Cardiac fibroblast (primary cell): ENCODE data around the gene GIMAP1.

Source experiments
- DNase-seq, 2 donors: peaks; one replicate each; pipeline versions ENCODE4 v3.0.0 to v3.0.0-alpha.2; 2010; ENCODE audit warnings: low read depth in 2 of 2
- H3K4me3 ChIP-seq, 2 donors: replicated peaks in 1 of 2; 1 replicate in 1 of 2; 2 replicates in 1 of 2; pipeline ENCODE4 v1.5.1; 2011; ENCODE audit warnings: low read depth in 2 of 2, low read length in 2 of 2, mild to moderate bottlenecking in 2 of 2, moderate library complexity in 1 of 2
- TF ChIP-seq, protein P1 (sequence below): IDR thresholded peaks from one replicate; pipeline ENCODE4 v1.5.1; 2011; ENCODE audit warnings: low read depth, mild to moderate bottlenecking, low read length, inconsistent platforms

GIMAP1 gene

GRCh38 chr7:150733482-150734095, 17.2 kb downstream of the GIMAP1 start:
- TF ChIP-seq, protein P1, sequence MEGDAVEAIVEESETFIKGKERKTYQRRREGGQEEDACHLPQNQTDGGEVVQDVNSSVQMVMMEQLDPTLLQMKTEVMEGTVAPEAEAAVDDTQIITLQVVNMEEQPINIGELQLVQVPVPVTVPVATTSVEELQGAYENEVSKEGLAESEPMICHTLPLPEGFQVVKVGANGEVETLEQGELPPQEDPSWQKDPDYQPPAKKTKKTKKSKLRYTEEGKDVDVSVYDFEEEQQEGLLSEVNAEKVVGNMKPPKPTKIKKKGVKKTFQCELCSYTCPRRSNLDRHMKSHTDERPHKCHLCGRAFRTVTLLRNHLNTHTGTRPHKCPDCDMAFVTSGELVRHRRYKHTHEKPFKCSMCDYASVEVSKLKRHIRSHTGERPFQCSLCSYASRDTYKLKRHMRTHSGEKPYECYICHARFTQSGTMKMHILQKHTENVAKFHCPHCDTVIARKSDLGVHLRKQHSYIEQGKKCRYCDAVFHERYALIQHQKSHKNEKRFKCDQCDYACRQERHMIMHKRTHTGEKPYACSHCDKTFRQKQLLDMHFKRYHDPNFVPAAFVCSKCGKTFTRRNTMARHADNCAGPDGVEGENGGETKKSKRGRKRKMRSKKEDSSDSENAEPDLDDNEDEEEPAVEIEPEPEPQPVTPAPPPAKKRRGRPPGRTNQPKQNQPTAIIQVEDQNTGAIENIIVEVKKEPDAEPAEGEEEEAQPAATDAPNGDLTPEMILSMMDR: no peak
- H3K4me3 ChIP-seq: no peak overlapping the region
- DNase-seq: no peak

- no peak overlapping the region for H3K4me3 ChIP-seq
- TF ChIP-seq, protein P1: no peak
These were observed 17.8 kb downstream of the GIMAP1 start for GRCh38 chr7:150734254-150734653.

DNA sequence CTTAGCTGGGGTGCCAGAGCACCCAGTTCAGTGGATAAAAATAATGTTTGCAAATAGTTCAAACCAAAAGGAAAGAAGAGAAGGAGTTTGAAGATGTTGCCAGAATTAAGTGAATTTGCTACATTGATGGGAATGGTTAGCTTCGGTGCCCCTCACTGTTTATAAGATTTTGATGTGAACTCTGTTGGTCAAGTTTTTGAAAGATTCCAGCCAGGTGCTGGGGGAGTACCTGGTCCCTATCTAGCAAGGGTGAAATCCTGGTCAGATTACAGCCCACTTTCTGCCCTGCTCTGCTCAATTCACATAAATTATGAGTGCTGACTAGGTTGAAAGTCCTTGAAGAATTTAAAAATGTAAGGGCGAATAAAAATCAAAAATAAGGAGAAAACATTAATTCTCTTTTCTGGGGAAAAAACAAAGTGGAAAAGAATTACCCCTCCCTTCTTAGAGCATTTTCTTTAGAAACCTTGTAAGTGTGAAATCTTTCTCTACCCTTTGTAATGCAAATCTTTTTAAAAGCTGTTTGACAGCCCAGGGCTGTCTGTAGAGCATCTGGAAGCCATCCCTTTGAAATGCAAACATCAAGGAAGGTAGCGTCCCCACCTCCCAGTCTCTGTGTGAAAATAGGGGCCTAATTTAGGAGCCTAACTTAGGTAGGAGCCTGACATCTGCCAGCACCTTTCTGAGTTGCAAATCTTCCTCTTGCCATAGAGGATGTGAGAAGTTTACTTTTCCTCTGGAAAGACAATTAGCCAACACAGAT, 19.4 kb downstream of the GIMAP1 start:
- H3K4me3 ChIP-seq: no peak overlapping the region
- TF ChIP-seq, protein P1: no peak
- DNase-seq: no peak

More at GRCh38 chr7:150734254-150734653, 17.8 kb downstream of the GIMAP1 start:
- no peak for DNase-seq

DNA sequence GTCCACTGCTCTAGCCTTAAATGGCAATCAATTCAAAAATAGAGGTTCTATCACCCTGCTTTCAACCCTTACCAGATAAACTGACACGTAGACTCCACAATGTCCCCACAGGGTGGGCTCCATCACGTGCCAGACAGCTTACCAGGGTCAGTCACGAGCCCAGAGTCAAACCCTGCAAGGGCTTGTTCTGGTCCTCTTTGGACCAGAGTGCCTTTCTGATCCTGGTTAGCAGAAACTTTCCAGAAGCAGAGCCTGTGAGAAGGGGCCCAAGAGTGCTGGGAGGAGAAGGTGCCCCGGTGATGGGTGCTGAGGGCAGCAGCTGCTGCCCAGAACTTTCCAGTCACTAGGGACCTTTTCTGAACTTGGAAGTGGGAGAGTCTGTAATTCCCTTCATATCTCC, 20.5 kb downstream of the GIMAP1 start:
- no peak overlapping the region for H3K4me3 ChIP-seq
- no peak for DNase-seq
- TF ChIP-seq, protein P1: no peak

DNA sequence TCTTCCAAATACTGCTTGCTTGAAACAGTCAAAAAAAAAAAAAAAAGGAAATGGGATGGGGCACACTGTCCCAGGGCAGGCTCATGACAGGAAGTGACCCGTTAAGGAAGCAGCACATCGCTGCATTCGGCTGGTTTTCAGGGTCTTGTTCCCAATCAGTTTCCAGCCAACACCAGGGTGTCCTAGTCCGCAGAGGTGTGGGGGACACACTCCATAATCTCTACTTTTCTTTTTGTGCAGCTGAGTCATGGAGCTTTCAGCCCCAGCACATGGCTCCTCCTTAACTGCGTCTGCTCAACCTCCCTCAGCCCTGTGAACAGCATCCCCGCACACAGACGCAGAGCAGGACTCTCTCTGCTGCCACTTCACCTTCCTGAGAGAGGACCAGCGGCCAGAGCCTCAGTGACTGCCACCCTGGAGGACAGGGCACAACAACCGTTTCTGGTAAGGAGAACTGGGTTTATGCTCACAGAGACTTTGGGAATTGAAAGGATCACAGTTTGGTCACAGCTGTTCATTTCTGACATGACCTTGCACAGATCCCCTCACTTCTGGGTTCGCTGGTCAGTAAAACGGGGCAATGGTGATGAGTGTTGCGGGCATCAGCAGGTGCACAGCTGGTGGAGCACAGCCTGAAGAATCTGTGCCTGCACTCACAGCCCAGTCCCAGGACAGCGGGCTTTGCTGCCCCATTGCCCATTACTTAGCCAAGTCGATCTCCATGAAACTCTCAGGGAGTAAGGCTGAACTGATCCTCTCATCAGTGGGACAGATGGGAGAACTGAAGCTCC, 21.0 kb downstream of the GIMAP1 start, which contains the start of gene GIMAP5:
Gene GIMAP5 (plus strand): TSS at position 154 of the 791 bp plus-strand sequence. CDS start 3,467 bp downstream, outside the sequence.
- DNase-seq: no peak
- TF ChIP-seq, protein P1: no peak
- H3K4me3 ChIP-seq: no peak within 1 kb of the TSS

DNA sequence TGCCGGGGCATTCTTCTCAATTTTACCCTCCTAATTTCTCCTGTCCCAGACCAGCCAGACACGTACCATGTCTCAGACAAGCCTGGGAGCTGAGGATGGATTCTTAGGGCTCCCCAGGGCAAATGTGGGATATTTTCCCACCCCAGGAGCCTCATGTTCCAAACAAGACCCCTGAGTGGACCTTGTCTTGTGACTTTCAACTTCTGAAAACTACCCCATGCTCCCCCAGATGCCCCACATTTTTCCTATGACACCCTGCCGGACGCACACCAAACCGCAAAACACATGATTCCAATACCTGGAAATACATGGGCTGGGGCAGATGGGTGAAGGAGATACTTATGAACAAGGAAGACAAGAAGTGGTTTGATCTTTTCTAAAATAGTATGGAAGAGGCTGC, 21.7 kb downstream of the GIMAP1 start:
- TF ChIP-seq, protein P1: no peak
- no peak overlapping the region for H3K4me3 ChIP-seq
- no peak for DNase-seq
